ENCODE results near the gene STIM2.

DNA sequence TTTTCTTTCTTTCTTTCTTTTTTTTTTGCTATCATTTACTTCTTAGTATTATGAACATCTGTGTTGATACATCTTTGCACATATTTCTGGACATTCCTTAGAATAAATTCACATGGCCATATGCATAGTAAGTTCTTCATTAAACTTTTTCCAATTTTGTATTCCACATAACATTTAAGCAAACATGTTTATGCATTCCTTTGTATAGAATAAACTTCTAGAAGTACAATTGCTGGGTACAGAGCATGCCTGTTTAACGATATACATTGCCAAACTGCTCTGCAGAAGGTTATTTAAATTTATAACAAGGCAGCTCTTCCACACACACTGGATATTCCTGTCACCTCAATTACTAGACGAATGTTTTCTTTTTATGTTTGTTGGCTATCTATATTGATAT, 36.0 kb upstream of the STIM2 start:
- TF ChIP-seq, protein P1, sequence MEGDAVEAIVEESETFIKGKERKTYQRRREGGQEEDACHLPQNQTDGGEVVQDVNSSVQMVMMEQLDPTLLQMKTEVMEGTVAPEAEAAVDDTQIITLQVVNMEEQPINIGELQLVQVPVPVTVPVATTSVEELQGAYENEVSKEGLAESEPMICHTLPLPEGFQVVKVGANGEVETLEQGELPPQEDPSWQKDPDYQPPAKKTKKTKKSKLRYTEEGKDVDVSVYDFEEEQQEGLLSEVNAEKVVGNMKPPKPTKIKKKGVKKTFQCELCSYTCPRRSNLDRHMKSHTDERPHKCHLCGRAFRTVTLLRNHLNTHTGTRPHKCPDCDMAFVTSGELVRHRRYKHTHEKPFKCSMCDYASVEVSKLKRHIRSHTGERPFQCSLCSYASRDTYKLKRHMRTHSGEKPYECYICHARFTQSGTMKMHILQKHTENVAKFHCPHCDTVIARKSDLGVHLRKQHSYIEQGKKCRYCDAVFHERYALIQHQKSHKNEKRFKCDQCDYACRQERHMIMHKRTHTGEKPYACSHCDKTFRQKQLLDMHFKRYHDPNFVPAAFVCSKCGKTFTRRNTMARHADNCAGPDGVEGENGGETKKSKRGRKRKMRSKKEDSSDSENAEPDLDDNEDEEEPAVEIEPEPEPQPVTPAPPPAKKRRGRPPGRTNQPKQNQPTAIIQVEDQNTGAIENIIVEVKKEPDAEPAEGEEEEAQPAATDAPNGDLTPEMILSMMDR (IDR thresholded peaks at IDR 0.05): no peak
- TF ChIP-seq, protein P2, sequence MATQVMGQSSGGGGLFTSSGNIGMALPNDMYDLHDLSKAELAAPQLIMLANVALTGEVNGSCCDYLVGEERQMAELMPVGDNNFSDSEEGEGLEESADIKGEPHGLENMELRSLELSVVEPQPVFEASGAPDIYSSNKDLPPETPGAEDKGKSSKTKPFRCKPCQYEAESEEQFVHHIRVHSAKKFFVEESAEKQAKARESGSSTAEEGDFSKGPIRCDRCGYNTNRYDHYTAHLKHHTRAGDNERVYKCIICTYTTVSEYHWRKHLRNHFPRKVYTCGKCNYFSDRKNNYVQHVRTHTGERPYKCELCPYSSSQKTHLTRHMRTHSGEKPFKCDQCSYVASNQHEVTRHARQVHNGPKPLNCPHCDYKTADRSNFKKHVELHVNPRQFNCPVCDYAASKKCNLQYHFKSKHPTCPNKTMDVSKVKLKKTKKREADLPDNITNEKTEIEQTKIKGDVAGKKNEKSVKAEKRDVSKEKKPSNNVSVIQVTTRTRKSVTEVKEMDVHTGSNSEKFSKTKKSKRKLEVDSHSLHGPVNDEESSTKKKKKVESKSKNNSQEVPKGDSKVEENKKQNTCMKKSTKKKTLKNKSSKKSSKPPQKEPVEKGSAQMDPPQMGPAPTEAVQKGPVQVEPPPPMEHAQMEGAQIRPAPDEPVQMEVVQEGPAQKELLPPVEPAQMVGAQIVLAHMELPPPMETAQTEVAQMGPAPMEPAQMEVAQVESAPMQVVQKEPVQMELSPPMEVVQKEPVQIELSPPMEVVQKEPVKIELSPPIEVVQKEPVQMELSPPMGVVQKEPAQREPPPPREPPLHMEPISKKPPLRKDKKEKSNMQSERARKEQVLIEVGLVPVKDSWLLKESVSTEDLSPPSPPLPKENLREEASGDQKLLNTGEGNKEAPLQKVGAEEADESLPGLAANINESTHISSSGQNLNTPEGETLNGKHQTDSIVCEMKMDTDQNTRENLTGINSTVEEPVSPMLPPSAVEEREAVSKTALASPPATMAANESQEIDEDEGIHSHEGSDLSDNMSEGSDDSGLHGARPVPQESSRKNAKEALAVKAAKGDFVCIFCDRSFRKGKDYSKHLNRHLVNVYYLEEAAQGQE (IDR thresholded peaks at IDR 0.05; ENCODE audit: insufficient read depth in 1 of 2, low read depth in 2 of 2, low read length in 1 of 2): no peak
- TF ChIP-seq POLR2AphosphoS5 (IDR thresholded peaks at IDR 0.05; ENCODE audit: low read depth, low read length): no peak
- no peak for TF ChIP-seq SIN3A (IDR thresholded peaks at IDR 0.05; ENCODE audit: borderline replicate concordance, insufficient read depth, low read depth, low read length)
- no peak for TF ChIP-seq TCF7L2 (IDR thresholded peaks at IDR 0.05; ENCODE audit: low read depth, low read length)

All from Panc1 (cell line).